GM19193 (cell line): ENCODE data around the gene PHC2.

Source experiments
- POLR2A ChIP-seq: IDR thresholded peaks from 4 replicates; pipeline ENCODE4 v1.6.1; 2011; ENCODE audit not compliant: insufficient read depth, insufficient read length; ENCODE audit errors: extremely low read depth

The PHC2 gene

DNA sequence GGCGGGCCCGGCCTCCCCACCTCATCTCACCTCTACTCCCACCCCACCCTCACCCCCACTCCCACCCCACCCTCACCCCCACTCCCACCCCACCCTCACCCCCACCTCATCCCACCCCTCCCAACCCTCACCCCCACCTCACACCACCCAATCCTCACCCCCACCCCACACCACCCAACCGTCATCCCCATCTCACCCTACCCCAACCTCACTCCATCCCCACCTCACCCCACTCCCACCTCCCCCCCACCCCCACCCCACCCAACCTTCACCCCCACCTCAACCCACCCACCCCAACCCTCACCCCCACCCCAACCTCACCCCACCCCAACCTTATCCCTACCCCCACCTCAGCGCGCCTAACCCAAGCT lies 123.4 kb downstream of the PHC2 start:
- no peak for TF ChIP-seq POLR2A

DNA sequence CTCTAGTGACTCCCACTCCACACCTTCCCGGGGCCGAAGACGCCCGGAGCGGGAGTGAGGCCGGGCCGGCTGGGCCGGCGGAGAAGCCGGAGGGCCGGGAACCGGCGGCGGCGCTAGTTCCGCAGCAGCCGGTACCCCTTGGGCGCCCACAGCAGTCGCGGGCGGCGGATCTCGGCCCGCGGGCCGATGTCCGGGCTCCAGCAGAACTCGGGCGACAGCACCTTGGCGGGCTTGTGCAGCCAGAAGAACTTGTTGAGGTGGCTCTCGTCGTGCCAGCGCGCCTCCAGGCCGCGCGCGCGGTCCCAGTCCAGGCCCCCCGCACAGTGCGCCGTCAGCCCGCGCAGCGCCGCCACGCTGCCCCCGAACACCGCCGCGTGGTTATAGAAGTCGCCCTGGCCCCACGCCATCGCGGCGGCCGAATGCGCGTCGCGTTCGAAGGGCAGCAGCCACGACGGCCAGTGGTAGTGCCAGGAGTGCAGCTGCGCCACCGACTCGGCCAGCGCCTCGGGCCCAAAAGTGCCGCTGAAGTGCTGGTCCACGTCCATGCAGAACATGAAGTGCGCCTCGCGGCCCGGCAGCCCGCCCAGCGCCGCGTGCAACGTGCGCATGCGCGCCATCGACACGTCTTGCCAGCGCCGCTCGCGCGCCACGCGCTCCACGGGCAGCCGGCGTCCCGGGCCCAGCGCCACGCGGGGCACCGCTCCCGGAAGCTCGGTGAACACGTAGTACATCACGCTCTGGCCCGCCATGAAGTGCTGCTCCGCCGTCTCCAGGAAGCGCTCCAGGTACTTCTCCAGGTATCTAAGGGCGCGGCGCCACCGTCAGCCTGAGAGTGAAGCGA lies 124.0 kb downstream of the PHC2 start:
- no peak for TF ChIP-seq POLR2A

DNA sequence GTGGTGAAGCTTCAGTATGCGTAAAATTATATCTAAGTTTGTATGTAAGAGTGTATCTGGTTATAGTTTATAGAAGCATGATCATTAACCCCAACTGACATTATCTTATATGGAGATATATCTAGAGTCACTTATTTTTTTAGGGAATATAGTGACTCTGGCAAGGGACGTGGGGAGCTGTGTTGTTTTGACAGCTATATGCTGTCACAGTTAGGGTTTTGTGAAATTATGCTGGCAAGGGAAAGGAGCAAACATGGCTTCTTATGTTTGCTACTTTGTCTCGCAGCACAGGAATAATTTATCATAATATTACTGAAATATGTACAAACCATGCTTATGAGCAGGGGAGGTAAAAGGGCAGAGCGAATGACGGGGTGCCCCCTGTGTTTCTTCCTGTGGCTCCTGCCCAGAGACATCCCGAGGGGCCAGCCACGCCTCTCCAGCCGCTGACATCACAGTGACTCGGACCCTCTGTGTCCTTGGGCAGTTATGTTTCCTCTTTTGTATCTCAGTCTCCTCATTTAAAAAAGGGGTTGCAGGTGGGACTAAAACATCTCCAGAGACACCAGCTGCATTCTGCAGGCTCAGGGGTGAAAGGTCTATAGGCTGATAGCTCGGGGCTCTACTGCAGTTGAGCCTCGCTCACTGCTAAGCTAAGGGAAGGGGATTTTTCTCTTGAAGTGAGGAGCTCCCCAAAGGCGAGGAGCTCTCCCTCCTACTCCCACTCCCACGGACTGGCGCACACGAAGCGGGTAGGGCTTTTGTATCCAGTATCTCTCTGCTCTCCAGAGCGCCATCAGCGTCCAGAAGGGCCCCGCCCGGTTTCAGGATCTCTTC lies 124.9 kb downstream of the PHC2 start:
- no peak for TF ChIP-seq POLR2A

DNA sequence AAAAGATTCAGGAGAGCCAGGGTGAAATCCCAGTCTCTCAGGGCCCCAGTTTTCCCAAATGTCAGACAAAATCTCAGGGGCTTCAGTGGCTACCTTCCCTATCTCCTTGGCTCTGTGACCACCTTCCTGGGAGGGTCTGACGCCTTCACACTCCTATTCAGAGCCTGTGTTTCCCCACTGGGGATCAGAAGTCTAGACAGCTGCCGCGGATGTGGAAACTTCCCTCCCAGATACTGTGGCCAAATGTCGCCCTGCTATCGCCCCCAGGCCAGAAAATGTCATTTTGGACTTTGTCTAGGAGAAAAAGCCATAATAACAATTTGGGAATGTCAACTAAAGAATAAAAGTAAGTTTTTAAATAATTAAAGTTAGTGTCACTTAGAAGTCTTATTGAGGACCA lies 125.9 kb downstream of the PHC2 start:
- no peak for TF ChIP-seq POLR2A

DNA sequence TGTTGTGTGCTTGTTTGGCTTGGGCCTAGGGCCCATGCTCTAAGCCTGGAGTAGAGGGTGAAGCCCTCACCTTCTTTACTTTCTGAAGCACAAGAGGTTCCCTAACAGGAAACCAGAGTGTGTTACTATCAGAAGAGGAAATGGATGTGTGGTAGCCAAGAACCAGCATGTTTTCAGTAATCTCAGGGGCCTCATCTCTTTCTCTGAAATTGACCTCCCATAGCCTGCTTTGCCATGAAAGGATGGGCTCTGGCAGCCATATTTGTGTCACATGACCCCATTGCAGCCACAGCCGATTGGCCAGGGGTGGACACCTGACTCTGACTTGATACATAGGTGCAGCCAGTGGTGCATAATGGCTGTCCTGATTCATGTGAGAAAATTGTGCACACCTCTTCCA lies 128.6 kb downstream of the PHC2 start:
- TF ChIP-seq POLR2A: no peak

DNA sequence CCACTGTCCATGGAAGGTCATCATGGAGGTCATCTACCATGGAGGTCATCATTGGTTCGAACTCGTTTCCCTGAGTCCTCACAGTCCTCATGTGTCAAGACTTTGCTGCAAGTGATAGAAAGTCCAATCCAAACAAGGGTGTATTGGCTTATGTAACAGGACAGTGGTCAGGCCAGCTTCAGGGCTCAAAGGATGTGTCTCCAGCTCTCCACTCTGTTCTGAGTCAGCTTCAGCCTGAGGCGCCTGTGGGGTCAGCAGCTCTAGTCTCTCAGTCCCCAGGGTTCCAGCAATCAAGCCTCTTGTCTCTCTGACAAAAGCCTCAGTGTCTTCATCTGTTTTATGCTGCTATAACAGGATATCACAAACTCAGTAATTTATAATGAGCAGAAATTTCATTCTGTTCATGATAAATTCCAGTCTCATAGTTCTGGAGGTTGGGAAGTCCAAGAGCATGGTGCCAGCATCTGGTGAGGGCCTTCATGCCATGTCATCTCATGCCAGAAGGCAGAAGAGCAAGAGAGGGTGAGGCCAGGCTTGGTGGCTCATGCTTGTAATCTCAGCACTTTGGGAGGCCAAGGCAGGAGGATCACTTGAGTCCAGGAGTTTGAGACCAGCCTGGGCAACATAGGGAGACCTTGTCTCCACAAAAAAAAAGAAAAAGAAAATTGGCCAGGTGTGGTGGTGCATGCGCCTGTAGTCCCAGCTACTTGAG lies 129.5 kb downstream of the PHC2 start:
- TF ChIP-seq POLR2A: no peak

DNA sequence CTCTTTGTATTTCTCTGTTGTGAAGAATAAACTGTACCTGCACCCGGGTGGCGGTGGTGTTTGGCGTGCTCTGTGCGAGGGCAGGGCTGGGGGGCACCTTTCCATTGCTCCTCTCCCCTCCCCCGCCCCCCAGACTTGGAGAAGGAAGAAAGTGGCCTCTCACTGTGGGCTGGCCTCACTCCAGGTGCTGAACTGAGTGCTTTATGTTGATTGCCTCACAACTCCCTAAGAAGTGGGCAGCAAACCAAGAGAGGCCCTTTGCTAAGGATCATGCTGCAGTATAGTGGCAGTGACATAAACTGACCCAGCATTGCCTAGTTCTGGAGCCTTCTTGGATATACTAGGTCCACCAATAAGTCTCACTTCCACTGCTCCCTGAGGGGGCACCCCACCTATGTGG lies 130.2 kb downstream of the PHC2 start:
- no peak for TF ChIP-seq POLR2A

DNA sequence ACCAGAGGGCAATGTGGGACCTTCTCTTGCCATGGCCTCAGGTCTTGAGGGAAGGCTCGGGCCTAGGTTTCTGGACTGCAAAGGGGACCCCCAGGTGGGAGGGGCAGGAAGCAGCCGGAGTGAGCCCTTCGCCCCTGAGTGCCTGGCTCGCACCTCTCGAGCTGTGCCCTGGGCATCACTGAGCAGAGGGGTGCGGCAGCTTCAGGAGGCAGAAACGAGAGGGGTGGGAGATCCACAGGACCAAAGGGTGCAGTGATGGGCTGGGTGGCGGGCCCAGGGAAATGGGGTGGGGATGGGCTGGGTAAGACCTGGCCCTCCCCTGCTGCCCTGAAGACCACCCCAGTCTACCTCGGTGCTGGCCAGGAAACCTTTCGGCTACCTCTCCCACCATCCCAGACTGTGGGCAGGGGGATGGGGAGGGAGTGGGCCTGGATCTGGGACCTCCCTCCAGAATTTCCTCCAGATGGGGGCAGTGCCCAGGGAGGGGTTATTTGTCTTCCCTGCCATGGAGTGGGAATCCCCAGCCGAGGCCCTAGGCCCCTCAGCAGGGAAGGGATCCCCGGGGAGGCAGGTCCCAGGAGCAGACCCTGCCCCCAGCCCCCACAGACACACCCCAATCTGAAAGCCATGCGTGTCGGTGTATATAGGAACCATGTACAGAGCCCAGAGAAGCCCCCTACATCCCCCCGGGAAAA lies 131.3 kb downstream of the PHC2 start:
- TF ChIP-seq POLR2A: no peak

DNA sequence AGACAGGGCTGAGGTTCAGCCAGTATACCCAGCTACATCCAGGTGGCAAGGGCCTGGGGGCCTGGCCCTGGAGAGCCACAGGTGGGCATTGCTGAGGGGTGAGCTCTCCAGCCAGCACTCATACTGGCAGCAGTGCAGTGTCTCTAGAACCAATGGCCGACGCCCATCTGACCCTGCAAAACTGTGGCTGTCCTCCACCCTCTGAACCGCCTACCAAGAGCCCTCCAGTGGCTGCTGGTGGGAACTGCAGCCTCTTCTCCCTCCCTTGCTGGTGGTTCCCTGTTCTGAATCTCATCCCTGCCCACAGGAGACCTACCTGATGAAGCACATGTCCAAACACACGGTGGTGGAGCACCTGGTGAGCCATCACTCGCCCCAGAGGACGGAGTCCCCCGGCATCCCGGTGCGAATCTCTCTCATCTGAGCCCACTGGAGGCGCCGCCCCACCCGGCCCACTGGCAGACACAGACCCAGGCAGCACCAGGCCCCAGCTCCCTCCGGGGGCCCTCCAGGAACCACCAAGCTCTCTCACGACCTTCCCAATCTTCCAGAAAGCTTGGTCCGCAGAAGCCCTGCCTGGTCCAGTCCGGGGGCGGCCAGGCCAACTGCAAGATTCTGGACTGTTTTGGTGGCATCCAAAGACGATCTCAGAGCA lies 132.1 kb downstream of the PHC2 start:
- TF ChIP-seq POLR2A: no peak

DNA sequence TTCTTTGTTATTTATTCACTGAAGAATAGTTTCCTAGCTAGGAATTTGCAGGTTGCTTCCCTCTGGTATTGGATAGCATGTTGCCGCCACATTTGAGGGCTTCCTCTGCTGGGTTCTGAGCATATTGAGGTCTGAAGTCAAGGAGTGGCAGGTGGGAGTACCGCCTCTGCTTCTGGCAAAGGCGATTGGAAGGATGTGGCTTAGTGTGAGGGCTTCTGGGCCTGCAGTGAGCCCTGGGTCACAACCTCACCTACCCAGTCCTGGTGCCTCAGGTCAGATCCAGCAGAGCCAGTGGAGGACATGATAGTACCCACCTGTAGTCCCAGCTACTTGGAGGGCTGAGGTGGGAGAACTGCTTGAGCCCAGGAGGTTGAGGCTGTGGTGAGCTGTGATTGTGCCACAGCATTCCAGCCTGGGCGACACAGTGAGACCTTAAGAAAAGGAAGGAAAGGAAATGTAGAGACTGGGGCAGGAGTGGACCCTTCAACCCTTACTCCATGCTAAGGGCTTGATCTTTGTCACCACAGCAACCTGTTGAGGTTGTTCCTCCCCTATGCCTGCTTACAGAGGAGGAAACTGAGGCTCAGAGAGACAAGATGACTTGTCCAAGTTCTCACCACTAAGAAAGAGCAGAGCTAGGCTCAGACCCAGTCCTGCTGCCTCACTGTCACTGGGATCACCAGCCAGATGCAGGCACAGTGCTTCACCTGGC lies 132.8 kb downstream of the PHC2 start:
- no peak for TF ChIP-seq POLR2A

DNA sequence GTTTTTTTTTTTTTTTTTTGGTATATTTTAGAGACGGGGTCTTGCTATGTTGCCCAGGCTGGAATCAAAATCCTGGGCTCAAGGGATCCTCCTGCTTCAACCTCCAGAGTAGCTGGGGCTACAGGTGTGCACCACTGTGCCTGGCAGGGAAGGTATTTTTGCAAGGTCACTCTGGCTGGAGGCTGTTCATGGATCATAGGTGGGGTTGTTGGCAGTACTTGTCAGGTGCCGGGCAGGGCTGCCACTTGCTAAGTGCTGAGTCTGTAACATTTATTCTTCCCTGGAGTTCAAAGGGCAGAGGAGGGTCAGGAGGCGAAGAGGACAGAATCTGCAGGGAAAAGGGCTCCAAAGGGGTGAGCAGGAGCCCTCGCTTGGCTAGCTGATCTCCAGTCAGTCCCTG lies 134.1 kb downstream of the PHC2 start:
- no peak for TF ChIP-seq POLR2A

DNA sequence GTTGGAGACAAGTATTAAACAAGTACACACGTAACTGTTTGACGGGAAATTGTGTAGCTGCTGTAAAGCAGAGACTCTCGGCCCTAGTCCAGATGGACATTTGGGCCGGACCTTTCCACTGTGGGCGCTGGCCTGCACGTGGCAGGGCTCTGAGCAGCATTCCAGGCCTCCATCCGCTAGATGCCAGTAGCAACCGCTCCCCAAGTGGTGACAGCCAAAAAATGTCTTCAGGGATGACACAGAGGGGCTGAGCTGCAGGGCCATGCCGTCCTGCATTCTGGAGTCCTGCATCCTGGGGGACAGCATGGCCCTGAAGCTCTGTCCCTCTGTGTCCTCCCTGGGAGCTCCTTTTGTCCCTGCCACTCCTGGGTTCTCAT lies 134.8 kb downstream of the PHC2 start:
- no peak for TF ChIP-seq POLR2A

DNA sequence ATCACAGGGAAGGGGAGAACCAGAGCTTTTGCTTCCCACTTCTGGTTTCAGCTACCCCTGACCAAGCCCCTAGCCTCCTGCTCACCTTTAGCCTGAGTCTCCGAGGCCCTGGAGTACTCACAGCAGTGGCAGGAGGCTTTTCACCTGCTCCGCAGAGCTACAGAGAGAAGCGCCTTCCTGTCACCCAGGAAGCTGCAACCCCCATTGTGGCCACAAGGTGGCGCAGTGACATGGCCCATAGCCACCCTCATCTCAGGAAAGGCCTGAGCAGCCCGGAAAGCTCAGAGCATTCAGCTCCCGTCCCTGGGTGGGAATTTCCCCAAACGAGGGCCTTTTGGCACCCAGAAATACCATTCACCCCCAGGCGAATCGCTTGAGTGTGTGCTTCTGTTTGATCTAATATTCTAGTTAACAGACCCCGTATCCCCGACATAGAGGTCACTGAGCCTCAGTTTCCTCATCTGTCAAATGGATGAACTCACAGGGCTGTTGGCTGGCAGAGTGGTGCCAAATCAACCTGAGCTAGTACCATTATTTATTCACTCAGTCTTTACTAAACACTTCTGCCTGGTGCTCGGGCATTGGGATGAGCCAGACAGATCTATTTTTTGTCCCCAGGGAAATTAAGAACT lies 135.3 kb downstream of the PHC2 start:
- no peak for TF ChIP-seq POLR2A
